Measurements from ENCODE around the gene KDM4C.

DNA sequence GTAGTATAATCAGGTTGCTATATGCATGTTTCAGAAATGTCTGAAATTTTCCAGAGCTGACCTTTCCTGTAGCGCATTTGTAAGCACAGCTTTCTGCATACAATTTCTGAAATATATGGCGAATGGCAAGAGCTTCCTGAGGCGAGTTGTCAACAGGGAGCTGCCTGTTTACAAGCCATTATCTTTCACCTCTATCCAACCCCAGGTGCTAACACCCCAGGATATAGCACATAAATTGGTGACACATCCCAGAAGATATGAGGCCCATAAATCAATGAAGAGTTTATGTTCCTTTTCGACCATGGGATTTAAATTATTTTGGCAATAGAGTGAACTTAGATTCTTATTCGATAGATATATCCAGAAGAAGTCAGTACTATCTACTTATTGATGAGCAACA, 379.8 kb downstream of the KDM4C start:
- TF ChIP-seq EP300 (IDR thresholded peaks at IDR 0.05; ENCODE audit: low read depth) (no peak), POLR2A (IDR thresholded peaks at IDR 0.05) (no peak), POLR2AphosphoS5 (IDR thresholded peaks at IDR 0.05) (no peak)
- TF ChIP-seq, protein P1, sequence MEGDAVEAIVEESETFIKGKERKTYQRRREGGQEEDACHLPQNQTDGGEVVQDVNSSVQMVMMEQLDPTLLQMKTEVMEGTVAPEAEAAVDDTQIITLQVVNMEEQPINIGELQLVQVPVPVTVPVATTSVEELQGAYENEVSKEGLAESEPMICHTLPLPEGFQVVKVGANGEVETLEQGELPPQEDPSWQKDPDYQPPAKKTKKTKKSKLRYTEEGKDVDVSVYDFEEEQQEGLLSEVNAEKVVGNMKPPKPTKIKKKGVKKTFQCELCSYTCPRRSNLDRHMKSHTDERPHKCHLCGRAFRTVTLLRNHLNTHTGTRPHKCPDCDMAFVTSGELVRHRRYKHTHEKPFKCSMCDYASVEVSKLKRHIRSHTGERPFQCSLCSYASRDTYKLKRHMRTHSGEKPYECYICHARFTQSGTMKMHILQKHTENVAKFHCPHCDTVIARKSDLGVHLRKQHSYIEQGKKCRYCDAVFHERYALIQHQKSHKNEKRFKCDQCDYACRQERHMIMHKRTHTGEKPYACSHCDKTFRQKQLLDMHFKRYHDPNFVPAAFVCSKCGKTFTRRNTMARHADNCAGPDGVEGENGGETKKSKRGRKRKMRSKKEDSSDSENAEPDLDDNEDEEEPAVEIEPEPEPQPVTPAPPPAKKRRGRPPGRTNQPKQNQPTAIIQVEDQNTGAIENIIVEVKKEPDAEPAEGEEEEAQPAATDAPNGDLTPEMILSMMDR (IDR thresholded peaks at IDR 0.05) = no peak
